Activated CD4-positive, alpha-beta T cell treated with anti-CD3 and anti-CD28 coated beads for 4 hours (primary cell): ENCODE results near the gene PLEKHA6.
"Not testable (repeated sequence)": the region's sequence is repeated elsewhere in the genome, so short reads cannot be mapped to it uniquely, and the experiment has no call there.

Experiments used
- DNase-seq, 2 donors: peaks; one replicate each; pipeline ENCODE4 v3.0.0-alpha.2; 2020

The PLEKHA6 gene

DNA sequence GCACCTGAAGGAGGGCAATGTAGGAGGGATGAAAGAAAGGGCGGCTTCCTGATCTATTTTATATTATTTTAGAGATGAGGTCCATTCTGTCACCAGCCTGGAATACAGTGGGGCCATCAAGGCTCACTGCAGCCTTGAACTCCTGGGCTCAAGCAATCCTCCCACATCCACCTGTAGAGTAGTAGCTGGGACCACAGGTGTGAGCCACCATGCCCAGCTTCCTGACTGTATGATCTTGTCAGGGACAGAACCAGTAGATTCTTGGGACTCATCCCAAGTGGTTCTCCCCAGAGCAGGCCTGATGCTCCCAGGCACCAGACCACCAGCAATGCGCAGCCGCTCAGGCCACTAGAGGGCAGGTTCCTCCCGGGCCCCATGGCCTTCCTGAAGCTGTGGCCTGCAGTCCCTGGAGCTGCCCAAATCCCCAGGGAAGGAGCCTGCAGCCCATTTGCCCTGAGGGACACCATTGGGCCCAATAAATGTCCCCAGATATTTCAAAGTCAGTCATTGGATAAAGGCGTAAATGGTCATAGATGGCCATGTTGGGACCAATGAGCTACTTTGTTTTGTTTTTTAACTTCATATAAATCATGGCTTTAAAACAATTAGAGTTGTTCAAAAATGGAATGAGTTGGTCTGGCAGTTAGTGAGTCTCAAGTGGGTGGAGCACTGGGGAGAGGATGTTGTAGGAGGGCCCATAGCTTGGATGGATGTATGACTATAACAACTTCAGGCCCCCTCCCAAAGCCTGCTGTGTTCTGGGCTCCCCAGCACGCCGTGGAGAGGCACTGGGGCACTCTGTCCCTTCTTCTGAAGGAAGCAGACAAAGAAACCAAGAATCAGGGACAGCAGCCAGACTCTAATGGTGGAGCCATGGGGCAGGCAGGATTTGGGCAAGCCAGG, 101.3 kb downstream of the PLEKHA6 start:
- peak in 1 of 2 donors; percentile 8 for DNase-seq

DNA sequence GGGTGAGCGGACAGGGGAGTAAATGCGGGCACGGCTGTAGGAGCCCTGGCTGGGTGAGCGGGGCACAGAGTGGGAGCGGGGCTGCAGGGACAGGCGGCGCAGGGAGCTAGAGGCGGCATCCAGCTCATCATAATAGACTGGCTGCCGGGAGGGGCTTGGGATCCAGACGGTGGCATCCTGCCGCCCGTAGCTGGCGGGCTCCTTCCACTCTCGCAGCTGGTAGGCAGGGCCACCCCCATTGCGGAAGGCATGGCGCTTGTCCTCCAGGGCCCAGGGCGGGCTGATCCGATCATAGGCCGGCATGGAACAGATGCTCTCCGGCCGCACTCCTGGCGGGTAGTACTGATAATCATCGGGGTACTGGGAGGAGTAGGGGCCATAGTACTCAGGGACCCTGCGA, 102.3 kb downstream of the PLEKHA6 start:
- no peak for DNase-seq

DNA sequence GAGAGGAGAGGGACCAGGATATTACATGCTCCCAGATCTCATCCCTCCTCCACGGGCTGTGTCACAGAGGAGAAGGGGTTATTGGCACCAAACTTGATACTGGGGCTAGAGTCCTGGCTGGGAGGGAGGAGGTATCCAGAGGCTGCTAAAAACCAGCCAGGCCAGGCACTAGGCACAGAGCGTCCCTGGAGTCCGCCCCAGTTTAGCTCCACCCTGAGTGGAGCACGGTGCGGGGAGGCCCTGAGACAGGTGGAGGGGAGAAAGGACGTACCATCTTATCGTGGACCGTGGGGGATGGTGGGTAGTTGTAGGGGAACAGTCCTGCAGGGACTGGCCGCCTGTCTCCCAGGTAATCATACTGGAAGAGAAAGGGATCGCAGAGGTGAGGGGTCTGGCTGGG, 103.2 kb downstream of the PLEKHA6 start:
- no peak for DNase-seq

DNA sequence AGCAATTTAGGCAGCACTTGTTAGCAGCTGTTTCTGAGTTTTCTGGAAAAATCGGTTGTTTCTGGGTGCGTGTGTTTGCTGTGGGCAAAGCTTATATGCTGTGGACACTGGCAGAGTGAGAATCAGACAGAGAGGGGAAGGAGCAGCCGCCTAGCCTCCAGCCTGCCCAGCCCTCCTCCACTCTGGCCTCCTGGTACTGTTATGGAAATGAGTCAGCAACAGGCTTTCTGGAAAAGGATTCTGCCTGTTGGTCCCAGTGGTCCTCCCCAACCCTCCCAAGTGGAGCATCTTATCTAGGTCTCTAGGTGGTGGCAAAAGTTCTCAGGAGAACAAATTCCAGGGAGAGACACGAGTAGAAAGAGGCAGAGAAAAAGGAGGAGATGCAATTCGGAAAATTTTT, 103.8 kb downstream of the PLEKHA6 start:
- no peak for DNase-seq

DNA sequence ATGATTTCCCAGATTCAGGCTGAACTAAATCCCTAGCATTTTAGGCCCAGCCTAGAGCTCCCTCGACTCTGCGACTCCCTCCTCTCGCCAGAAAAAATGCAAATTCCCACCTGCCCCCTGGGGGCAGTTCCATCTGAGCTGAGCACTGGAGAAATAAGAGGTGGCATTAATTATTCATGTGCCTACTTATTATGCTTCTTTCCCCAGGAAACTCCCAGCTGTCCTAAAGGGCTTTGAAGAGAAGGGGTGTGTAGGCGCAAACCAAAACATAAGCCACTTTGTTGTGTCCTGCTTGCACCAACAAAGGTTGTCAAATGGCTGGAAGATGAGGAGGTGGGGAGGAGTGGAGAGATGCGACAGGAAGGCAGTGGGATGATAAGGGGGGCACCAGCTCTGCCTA, 104.5 kb downstream of the PLEKHA6 start:
- DNase-seq: no peak

DNA sequence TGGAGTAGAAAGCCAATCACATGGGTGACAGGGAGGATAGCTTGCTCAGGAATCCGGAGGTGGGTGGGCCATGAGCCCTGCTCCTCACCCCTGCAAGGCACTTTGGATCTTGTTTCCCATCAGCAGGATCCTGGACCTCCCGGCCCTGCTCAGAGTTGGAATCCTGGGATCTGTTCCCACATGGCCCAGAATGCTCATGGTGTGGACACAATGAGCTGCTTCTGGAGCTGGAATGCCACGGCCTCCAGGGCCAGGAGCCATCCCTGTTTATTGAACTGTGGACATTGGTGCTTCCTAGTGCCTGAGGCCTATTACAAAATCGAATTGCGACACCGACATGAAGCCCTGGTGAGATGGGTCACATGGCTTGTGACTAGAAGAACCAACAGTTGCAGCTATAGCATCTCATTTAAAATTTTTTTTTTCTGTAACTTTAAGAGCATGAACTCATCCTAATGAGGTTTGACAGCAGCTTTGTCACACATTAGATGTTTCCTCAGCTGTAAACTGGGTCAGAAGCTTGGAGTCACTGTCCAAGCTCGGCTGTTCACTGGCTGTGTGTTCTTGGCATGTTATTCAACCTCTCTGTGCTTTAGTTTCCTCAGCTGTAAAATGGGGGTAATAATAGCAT, 105.6 kb downstream of the PLEKHA6 start:
- no peak for DNase-seq

DNA sequence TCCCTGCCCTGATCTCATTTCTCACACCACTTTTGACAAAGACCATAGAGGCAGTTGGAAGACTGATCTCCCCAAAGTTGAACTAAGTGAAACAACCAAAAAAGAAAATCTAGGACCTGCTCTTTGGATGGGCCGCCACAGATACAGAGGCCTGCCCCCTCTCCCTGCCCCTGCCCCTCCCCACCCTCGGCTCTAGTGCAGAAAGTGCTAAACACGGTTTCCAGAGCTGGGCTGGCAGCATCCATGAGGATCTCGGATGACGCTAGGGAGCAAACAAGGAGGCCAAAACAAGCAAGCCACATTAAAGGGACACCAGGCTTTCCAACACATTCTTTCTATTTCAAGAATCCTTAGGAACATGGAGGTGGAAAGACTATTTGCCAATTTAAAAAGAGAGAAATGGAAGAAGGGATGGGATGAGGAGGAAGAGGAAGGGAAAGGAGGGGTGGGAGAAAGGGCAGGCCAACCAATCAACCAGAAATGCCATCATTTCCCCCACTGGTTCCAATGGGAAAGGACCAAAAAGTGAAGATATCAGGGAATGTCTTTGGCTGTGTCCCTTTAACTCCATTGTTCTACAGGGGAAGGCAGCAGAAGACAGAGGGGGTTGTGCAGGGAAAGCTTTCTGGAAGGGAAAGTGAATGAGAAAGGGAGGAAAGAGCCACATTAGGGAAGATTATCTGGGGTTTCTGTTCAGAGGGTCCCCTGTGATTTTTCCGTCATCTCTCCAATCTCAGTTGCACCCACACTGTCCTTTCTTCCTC, 107.6 kb downstream of the PLEKHA6 start:
- DNase-seq: no peak

DNA sequence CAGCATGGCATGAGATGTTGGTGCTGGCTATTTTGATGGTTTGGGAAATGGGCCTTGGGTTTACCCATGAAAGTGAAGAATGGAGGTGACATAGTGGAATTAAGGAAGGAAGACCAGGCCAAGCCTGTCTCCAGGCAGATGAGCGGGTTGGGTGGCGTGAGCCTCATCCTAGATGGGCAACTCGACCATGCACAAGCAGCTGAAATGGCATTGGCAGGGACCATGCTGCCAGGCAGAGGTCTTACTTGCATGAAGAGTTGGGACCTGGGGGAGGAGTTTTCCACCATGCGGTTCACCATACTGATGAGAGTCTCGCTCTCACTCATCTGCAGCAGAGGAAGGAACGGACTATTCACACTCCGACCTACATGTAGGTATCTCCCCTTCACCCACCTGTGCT, 108.4 kb downstream of the PLEKHA6 start:
- DNase-seq: no peak

DNA sequence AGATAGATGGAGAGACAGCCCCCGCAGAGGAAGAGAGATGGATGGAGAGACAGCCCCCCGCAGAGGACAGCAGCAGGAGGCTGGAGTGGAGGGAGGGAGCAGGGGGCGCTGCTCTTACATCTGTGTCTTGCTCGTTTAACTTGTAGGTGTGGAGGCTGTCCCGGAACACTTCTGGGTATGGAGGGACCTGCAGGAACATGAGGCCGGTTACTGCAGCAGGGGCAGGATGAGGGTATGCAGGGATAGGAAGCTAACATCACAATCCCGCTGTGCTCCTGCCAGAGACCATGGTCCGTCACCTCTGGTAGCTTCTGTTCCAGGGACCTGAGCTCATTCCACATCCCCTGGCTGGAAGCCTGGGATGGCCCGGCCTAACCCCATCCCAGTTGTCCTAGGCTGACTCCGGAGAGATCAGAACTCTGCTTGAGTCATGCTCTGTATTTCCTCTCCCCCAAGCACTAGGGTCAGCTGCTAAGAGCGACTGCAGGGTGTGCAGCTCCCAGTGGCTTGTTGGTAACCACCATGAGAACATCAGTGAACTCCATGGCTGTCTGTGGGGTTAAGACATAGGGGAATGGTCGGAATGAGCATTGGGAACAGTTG, 109.2 kb downstream of the PLEKHA6 start:
- no peak for DNase-seq

DNA sequence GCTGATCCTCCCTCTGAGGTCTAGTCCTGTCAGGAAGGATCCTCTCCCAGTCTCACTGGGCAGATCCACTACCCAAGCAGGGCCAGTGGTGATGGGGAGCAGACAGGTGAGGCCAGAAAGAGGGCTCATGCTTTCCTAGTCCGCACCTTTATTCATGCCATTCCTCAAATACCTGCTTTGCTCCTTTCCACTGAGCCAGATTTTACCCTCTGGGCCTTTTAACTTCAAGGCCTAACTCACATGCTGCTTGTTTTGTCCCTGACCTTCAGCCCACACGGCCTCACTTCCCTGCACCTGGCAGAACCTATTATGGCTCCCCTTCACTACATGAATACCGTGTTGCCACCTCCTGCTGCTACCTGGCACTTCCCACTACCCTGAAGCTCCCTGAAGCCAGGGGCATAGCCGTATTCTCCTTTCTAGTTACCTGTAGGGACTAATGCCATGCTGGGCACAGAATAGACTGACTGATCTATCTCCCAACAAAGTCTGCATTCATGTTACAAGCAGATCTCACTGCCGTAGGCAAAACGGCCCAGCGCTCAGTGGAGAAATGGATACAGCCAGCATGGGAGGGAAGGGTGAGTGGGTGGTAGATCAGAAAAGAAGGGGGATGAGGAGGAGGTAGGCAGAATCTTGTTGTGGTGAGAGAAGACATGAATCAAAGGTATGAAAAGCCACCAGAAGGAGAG, 109.8 kb downstream of the PLEKHA6 start:
- DNase-seq: no peak

DNA sequence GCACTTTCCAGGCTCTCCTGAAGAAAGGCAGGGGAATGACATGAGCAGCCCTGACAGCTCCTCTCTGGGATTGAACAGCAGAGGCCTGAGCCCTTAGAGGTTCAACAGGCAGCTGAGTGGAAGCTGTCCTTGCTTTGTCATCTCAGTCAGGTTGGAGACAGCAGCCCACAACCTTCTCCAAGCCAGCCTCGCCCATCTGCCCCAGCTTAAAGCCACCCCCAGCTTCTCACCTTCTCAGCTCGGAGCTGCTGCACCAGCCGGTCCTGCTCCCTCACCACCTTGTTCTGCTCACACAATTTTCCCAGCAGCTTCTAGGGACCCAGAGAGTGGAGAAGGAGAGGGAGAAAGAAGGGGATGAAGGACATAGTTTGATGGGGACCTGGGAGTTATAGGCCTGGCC, 110.8 kb downstream of the PLEKHA6 start:
- DNase-seq: no peak

DNA sequence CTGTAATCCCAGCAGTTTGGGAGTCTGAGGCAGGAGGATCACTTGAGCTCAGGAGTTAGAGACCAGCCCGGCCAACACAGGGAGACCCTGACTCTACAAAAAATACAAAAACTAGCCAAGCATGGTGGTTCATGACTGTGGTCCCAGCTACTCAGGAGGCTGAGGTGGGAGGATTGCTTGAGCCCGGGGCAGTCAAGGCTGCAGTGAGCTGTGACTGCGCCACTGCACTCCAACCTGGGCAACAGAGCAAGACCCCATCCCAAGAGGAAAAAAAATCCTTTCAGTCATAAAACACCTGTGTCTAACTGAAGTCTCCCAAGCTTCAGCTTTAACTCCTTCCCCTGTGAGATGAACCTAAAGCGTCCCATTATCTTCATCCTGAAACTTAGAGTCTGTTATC, 112.9 kb downstream of the PLEKHA6 start:
- no peak for DNase-seq

DNA sequence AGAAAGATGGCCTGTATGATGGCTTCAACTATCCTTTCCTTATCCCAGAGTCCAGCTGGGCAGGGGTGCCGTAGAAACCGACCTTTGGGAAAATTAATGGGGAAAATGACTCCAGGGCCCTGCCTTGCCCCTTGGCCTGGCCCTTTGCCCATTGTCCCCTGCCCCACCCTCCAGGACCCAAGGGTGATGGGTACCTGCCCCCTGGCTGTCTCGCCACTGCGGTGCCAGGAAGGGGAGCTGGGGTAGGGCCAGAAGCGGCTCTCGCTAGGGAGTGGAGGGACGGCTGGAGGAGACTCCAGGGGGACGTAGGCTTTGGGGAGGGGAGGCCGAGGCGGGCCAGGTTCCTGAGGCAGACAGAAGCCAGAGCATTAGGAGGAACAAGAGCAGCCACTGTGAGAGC, 116.8 kb downstream of the PLEKHA6 start:
- DNase-seq: no peak

DNA sequence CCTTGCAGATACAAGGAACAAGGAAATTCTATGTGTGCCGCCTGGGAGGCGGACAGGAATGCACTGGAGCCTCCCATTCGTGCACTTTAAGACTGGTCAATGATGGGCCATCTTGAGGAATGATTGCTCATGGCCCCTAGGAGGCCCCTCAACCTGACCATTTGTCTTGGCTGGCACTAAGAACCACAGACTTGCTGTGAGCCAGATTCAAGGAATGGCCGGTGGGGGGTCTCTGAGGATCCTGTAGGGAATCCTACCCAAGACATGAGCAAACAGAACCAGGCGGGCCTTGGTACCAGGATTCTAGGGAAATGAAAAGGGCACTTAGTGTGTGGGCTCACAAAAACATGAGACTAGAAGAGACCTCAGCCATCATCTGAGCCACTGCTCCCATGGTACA, 117.8 kb downstream of the PLEKHA6 start:
- no peak for DNase-seq

DNA sequence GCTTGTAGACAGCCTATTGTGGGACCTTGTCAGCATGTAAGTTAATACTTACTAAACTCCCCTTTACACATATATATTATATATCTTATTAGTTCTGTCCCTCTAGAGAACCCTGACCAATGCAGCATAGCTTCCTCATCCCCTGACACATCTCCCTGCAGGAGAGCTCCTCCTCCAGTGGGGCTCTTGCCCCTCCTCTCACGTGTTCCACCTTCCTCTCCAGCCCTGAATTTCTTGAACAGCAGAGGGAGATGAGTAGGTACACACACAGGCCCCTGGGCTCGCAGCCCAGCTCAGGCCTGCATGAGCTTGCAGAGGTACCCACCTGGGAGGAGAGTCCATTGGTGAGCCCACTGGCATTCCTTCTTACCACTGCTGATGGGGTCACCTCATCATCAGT, 118.7 kb downstream of the PLEKHA6 start:
- DNase-seq: no peak

DNA sequence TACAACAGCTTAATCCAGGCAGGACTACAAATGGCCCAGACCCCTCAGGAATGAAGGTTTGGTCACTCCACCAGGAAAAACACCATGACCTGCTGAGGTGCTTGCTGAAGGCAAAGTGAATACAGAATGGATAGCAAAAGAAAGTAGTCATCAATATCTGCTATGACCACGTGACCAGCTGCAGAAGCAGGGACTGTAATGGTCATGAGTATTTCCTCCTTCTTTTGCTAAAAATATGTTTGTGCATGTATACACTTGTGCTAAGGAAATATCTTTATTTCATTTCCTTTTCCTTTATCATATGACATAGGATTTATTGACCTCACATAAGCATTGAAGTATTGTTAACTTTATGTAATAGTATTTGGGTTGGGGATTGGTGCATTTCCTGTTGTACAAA, 119.5 kb downstream of the PLEKHA6 start:
- no peak for DNase-seq

DNA sequence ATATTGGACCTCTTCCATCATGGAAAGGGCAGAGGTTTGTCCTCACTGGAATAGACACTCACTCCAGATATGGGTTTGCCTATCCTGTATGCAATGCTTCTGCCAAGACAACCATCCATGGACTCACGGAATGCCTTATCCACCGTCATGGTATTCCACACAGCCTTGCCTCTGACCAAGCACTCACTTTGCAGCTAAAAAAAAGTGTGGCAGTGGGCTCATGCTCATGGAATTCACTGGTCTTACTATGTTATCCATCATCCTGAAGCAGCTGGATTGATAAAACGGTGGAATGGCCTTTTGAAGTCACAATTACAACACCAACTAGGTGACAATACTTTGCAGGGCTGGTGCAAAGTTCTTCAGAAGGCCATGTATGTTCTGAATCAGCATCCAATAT, 120.3 kb downstream of the PLEKHA6 start:
- DNase-seq: not testable (repeated sequence)

DNA sequence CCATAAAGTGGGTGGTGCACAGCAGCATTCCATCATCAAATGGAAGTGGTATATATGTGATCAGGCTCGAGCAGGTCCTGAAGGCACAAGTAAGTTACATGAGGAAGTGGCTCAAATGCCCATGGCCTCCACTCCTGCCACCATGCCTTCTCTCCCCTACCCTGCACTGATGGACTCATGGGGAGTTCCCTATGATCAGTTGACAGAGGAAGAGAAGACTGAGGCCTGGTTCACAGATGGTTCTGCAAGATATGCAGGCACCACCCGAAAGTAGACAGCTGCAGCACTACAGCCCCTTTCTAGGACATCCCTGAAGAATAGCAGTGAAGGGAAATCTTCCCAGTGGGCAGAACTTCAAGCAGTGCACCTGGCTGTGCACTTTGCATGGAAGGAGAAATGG, 121.2 kb downstream of the PLEKHA6 start:
- DNase-seq: not testable (repeated sequence)

DNA sequence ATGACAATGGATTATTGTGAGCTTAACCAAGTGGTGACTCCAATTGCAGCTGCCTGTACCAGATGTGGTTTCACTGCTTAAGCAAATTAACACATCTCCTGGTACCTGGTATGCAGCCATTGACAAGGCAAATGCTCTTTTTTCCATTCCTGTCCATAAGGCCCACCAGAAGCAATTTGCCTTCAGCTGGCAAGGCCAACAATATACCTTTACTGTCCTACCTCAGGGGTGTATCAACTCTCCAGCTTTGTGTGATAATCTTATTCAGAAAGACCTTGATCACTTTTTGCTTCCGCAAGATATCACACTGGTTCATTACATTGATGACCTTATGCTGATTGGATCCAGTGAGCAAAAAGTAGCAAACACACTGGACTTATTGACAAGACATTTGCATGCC, 122.2 kb downstream of the PLEKHA6 start:
- DNase-seq: not testable (repeated sequence)

DNA sequence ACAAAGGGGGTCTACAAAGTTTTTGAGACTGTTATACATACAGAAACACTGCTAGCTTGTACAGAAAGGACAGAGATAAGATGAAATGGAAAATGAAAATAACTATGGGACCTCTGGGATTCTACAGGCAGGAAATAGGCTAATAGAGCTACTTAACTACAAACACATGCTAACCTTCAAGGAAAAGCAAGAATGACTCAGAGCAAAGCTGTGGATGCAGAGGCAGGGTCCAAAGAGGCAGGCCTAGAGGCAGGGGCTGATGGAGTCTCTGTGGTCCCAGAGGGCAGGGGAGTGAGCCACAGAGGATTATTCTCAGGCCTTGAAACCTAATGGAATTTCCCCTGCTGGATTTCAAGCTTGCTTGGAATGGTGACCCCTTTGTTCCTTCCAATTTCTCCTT, 127.2 kb downstream of the PLEKHA6 start:
- DNase-seq: no peak

DNA sequence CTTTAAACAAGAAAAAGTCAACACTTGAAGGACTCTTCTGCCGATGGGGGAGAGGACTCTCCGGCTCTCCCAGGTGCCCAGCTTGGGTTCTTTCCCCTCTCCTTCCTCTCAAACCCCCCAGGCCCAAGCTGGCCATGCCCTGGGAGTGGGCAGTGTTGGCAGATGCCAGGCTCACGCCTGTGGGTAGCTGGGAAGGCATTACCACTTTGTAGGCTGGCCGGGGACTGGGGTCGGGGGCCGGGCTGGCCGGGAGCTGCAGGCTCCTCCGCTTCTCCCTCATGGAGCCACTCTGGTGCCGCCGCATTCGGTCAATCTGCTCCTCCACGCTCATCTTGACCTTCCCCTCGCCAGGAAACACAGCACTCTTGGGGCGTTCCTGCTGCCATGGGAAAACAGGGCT, 129.5 kb downstream of the PLEKHA6 start:
- DNase-seq: no peak

DNA sequence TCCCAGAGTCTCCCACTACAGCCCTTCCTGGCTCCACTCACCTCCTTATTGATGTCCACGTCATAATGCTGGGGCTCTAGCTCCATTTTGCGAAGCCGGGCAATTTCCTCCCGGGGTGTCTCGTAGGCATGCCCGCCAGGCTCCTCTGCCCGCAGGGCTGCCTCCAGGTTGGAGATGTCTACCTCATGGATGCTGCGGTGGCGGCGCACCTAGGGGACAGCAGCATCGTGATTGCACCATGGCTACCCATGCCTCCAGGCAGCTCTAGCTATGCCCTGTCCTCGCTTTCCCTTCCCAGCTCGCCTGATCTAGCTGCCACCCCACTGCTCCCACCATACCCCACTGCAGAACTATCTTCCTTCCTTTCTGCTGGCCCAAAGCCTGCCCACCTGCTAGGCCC, 130.8 kb downstream of the PLEKHA6 start:
- DNase-seq: no peak
